GM12801 (cell line): ENCODE measurements around the gene C10orf120.

Experiments used
- TF ChIP-seq, protein P1 (sequence below): IDR thresholded peaks from one replicate; pipeline ENCODE4 v1.5.1; 2011; ENCODE audit warnings: control low read depth; ENCODE audit not compliant: insufficient read length; ENCODE audit errors: extremely low read depth

The C10orf120 gene

DNA sequence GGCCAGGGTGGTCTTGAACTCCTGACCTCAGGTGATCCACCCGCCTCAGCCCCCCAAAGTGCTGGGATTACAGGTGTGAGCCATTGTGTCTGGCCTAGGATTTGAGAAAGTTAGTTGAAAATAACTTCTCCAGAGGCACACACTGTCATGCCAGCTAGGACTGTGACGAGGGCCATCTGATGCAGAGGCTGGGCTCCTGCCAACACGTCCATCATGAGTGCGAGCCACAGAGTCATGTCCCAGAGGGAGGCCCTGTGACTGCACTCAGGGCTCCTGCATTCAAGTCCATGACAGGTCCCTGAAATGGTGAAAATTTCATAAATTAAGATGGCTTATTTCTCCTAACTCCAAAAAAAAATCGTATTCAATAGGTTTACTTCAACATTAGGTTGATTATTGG, 17.1 kb downstream of the C10orf120 start:
- TF ChIP-seq, protein P1, sequence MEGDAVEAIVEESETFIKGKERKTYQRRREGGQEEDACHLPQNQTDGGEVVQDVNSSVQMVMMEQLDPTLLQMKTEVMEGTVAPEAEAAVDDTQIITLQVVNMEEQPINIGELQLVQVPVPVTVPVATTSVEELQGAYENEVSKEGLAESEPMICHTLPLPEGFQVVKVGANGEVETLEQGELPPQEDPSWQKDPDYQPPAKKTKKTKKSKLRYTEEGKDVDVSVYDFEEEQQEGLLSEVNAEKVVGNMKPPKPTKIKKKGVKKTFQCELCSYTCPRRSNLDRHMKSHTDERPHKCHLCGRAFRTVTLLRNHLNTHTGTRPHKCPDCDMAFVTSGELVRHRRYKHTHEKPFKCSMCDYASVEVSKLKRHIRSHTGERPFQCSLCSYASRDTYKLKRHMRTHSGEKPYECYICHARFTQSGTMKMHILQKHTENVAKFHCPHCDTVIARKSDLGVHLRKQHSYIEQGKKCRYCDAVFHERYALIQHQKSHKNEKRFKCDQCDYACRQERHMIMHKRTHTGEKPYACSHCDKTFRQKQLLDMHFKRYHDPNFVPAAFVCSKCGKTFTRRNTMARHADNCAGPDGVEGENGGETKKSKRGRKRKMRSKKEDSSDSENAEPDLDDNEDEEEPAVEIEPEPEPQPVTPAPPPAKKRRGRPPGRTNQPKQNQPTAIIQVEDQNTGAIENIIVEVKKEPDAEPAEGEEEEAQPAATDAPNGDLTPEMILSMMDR, result no peak

DNA sequence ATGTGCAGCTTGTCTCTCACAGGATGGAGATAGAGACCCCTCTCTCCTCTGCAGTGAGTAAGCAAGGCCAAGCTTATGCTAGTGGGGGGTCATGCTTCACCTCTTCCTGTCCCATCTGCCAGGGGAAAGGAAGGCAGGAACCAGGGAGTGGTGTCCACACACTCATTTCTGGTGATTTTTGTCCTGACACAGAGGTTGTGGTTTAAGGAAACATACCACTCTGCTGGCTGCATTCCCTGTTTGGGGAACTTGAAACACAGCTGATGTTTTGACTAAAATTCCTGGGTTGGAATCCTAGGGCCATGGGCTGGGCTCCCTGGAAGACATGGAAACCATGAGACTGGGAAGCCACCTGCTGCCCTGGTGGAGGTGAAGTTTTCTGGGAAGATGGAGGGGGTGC, 21.4 kb downstream of the C10orf120 start:
- TF ChIP-seq, protein P1, result no peak

- TF ChIP-seq, protein P1, result no peak
Observed at GRCh38 chr10:122675278-122675677, 24.4 kb downstream of the C10orf120 start.

DNA sequence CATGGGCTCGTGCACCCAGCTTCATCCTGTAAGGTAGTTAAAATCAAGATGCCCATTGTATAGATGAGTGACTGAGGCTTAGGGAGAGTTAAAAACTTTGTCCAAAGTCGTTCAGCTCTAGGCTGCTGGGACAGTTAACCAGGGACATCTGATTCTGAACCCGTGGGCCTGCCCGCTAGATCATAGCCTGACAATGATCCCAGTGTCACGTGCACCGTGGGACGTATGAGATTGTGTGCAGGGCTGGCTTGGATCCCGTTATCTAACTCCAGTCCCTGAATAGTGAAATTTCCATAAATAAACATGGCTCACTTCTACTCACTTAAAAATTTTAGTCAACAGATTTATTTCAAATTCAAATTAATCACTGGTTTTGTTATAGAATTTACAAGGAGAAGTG, 24.9 kb downstream of the C10orf120 start:
- TF ChIP-seq, protein P1, result no peak

GRCh38 chr10:122673731-122674130, 25.9 kb downstream of the C10orf120 start:
- TF ChIP-seq, protein P1, result no peak

DNA sequence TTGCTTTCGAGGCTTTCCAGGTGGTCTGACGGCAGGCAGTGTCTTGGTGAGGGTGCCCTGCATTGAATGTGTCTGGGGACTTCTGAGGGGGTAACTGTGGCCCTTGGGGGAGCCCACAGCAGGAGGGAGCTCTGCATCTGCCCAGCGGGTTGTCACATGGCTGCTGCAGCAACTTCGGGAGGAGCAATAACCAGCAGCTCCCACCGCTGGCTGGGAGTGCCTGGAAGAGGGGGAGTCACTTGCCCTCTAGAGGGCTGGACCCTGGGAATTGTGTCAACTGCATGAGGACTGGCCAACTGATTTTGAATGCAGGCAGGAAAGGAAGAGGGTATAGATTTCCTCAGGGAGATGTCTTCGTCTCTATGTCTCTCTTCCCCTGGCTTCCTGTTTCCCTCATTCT, 26.4 kb downstream of the C10orf120 start:
- TF ChIP-seq, protein P1, result no peak

DNA sequence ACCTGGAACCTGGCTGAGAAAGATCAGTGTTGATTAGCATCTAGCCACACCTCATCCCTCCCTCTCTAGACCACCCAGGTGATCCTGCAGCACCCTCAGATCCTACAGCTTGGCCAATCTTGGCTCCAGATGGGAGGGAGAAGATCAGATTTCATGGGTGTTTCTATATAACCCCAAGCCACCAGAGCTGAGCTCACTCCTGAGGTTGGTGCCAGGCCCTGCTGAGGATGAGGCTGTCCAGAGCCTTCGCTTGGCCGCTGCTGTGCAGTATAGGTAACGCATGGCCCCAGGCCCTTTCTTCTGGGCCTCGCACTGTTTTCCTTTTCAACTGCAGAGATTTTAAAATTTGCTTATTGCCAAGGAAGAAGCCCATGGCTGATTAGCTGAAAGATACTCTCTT, 27.0 kb downstream of the C10orf120 start:
- TF ChIP-seq, protein P1, result no peak

GRCh38 chr10:122671355-122671754, 28.3 kb downstream of the C10orf120 start:
- TF ChIP-seq, protein P1, result no peak
